Kidney epithelial cell (primary cell): ENCODE measurements around the gene CYB5D1. TPM values are rescaled to one million over a fixed set of nuclear protein-coding genes. Genes with fewer than 3 reads are reported as not detected.

ENCODE experiments used
- DNase-seq: peaks from one replicate; pipeline ENCODE4 v3.0.0-alpha.2; 2010; ENCODE audit warnings: low read depth
- H3K27me3 ChIP-seq: 2 replicates; pipeline ENCODE4 v1.6.0; 2011; ENCODE audit warnings: low read length; ENCODE audit not compliant: control insufficient read depth, insufficient read depth
- H3K36me3 ChIP-seq: 2 replicates; pipeline ENCODE4 v1.5.1; 2011; ENCODE audit warnings: low read length; ENCODE audit not compliant: control insufficient read depth, insufficient read depth
- H3K4me3 ChIP-seq: 2 replicates; pipeline ENCODE4 v1.5.1; 2011; ENCODE audit warnings: low read depth, mild to moderate bottlenecking, control low read depth, low read length
- CTCF ChIP-seq: IDR thresholded peaks from 2 replicates; pipeline ENCODE4 v1.5.1; 2011; ENCODE audit warnings: mild to moderate bottlenecking, moderate library complexity, low read length, control low read depth, inconsistent platforms; ENCODE audit not compliant: insufficient read depth, poor library complexity, severe bottlenecking
- total RNA-seq: library from RNA; depleted of rRNA; stranded (reverse); fragments of >200 nt; gene quantifications from 2 replicates; pipeline ENCODE4 v1.2.3, GENCODE V29; 2015

The CYB5D1 gene
- total RNA-seq, 1 donor from 2014 or later: 7.4 TPM

DNA sequence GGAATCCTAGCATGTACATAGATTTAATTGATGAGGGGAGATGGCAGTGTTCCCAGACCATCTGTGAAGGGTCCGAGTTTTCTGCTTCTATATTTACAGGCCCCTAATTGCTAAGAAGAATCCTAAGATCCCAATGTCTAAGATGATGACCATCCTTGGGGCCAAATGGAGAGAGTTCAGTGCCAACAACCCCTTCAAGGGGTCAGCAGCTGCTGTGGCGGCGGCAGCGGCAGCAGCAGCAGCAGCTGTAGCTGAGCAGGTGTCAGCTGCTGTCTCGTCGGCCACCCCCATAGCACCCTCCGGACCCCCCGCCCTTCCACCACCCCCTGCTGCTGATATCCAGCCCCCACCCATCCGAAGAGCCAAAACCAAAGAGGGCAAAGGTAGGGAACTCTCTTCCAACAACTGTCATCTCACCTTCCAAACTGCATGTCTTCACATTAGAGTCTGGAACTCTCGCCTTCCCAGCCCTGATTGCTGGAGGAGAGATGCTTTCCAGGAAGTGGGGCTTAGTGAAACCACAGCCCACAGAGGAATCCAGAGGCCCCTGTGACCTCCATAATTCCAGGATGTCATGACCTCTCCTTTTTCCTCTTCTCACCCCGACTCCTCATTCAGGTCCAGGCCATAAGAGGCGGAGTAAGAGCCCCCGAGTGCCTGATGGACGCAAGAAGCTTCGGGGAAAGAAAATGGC lies 35.5 kb downstream of the CYB5D1 start:
- TF ChIP-seq CTCF: no peak
- peaks cover 10% of the 10 kb centered on the region for H3K36me3 ChIP-seq
- H3K27me3 ChIP-seq: no peaks in the 10 kb centered on the region
- DNase-seq: no peak
- H3K4me3 ChIP-seq: no peak overlapping the region

DNA sequence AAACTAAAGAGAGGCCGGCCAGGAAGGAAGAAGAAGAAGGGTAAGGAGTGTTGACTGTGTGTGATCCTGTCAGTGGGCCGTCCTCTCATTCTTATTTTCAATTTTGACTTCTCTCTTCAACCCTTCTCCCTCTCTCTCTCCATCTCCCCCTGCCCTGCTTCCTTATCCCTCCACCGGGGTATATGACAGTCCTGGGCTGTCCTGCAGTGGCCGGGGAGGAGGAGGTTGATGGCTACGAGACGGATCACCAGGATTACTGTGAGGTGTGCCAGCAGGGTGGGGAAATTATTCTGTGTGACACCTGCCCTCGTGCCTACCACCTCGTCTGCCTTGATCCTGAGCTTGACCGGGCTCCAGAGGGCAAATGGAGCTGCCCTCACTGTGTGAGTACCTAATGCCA lies 36.4 kb downstream of the CYB5D1 start:
- no peak for TF ChIP-seq CTCF
- DNase-seq: no peak
- peaks cover 10% of the 10 kb centered on the region for H3K36me3 ChIP-seq
- H3K4me3 ChIP-seq: no peak overlapping the region
- no peaks in the 10 kb centered on the region for H3K27me3 ChIP-seq

- peaks cover 10% of the 10 kb centered on the region for H3K36me3 ChIP-seq
These were observed 37.1 kb downstream of the CYB5D1 start for GRCh38 chr17:7894866-7895265.

DNA sequence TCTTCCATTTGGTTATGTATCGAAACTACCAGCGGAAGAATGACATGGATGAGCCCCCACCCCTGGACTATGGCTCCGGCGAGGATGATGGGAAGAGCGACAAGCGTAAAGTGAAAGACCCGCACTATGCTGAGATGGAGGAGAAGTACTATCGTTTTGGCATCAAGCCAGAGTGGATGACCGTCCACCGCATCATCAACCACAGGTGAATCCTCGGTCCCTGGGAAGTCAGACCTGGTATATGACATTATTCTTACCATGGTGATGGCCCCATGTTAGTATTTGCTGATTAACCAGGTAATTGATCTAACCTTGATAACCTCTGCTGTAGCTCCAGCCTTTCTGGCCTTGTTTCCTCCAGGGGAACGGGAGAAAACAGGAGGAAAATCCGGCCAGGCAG lies 39.3 kb downstream of the CYB5D1 start:
- H3K27me3 ChIP-seq: no peaks in the 10 kb centered on the region
- DNase-seq: no peak
- TF ChIP-seq CTCF: no peak
- no peak overlapping the region for H3K4me3 ChIP-seq
- peaks cover 5% of the 10 kb centered on the region for H3K36me3 ChIP-seq

More at GRCh38 chr17:7894866-7895265, 37.1 kb downstream of the CYB5D1 start:
- Histone ChIP-seq H3K4me3 (no peak overlapping the region), H3K27me3 (no peaks in the 10 kb centered on the region)
- TF ChIP-seq CTCF: no peak
- no peak for DNase-seq

DNA sequence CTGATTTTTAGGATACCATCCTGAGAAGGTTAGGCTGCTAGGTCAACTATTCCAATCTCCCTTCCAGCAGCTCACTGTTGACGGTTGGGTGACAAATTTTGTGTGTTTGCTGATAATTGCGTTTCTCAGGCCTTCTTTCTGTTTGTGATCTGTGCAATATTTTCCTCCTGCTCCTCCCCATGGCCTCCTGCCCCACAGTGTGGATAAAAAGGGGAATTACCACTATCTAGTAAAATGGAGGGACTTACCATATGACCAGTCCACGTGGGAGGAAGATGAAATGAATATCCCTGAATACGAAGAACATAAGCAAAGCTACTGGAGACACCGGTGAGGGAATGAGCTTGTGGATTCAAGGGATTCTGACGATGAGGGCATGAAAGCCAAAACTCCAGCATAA lies 40.0 kb downstream of the CYB5D1 start:
- H3K4me3 ChIP-seq: no peak overlapping the region
- peak; percentile 34 for TF ChIP-seq CTCF
- peaks cover 5% of the 10 kb centered on the region for H3K36me3 ChIP-seq
- no peak for DNase-seq
- H3K27me3 ChIP-seq: no peaks in the 10 kb centered on the region
